ENCODE data around the gene CORO2A.

DNA sequence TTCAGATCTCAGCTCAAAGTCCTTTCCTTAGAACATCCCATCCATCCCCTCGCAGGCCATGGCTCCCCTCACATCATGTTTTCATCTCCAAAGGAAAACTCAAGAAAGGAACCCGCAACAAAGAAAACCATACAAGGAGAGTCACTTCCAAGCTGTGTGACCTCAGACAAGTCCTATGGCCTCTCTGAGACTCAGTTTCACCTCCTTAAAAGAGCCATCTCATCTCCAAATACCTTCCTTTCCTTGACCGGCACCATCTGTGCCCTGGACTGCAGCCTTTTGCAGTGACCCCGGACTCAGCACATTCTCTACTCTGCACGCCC lies 10.7 kb downstream of the CORO2A start:
- TF ChIP-seq POLR2A (IDR thresholded peaks at IDR 0.05; ENCODE audit: low read depth, low read length) (no peak), CTCF (conservative IDR thresholded peaks at IDR 0.05; ENCODE audit: low read depth, low read length) (no peak), FOS (IDR thresholded peaks at IDR 0.05; ENCODE audit: low read depth, low read length) (no peak)

Data from IMR-90 (cell line).